Mammary epithelial cell (primary cell): Measurements from ENCODE around the gene ZNF33B.

Experiments
- EZH2 ChIP-seq: IDR thresholded peaks from 2 replicates; pipeline ENCODE4 v1.6.1; 2012; ENCODE audit warnings: low read length, inconsistent platforms, borderline replicate concordance
- TF ChIP-seq, protein P1 (sequence below), 2 donors: IDR thresholded peaks in 1 of 2; conservative IDR thresholded peaks in 1 of 2; 2 replicates each; pipeline ENCODE4 v1.5.1; 2011 to 2012; ENCODE audit warnings: inconsistent platforms in 2 of 2, low read length in 2 of 2, mild to moderate bottlenecking in 2 of 2, control low read depth in 1 of 2, low read depth in 1 of 2; ENCODE audit not compliant: insufficient read depth in 1 of 2; ENCODE audit errors: extremely low read depth in 1 of 2

DNA sequence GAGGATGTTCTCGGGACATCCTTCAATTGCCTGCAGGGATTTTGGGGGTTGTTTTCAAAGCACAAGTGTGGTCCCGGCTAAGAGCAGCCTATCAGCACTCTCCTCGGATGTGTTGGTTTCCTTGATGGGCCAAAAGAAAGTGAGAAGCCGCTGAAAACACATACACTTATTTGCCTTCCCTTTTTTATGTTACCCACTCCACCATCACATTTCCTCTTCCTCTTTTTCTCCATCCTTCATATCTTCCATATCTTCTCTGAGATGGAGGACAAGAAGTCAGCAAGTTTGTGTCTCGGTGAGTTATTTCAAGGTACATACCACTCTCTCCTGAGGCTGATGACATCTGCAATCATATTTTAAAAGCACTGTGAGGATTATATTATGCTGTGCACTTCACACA is 64.0 kb downstream of the ZNF33B start:
- TF ChIP-seq, protein P1, sequence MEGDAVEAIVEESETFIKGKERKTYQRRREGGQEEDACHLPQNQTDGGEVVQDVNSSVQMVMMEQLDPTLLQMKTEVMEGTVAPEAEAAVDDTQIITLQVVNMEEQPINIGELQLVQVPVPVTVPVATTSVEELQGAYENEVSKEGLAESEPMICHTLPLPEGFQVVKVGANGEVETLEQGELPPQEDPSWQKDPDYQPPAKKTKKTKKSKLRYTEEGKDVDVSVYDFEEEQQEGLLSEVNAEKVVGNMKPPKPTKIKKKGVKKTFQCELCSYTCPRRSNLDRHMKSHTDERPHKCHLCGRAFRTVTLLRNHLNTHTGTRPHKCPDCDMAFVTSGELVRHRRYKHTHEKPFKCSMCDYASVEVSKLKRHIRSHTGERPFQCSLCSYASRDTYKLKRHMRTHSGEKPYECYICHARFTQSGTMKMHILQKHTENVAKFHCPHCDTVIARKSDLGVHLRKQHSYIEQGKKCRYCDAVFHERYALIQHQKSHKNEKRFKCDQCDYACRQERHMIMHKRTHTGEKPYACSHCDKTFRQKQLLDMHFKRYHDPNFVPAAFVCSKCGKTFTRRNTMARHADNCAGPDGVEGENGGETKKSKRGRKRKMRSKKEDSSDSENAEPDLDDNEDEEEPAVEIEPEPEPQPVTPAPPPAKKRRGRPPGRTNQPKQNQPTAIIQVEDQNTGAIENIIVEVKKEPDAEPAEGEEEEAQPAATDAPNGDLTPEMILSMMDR (conservative IDR thresholded peaks at IDR 0.05 in 1 of 2, IDR thresholded peaks at IDR 0.05 in 1 of 2; ENCODE audit: extremely low read depth in 1 of 2, insufficient read depth in 1 of 2, low read depth in 1 of 2, low read length in 2 of 2): no peak
- no peak for TF ChIP-seq EZH2
